GM18868 (cell line): ENCODE data around the gene ATP10A.
"Not testable (repeated sequence)": the region's sequence is repeated elsewhere in the genome, so short reads cannot be mapped to it uniquely, and the experiment has no call there.

Experiments
- ATAC-seq: cut with Tn5 transposase; IDR thresholded peaks from one replicate; pipeline ENCODE4 v1.9.1; 2021; ENCODE audit warnings: mild to moderate bottlenecking, moderate library complexity; ENCODE audit not compliant: unreplicated experiment

Gene ATP10A

DNA sequence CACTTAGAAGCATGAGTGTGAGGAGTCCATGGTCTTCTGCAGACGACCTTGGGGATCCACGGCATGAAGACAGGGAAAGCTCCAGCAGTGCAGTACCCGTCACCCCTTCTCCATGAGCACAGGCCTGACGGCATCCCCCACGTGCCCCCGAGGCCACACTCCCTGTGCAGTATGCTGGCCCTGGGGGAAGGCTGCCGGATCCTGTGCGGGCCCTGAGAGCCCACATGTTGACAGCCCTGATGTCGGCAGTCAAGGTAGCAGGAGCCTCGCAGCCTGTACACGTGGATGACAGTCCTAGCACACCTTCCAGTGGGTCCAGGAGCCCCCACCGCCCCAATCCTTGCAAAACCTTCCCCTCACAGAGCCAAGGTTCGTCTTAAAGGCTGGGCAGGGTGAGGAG, 195.3 kb downstream of the ATP10A start:
- ATAC-seq: no peak

DNA sequence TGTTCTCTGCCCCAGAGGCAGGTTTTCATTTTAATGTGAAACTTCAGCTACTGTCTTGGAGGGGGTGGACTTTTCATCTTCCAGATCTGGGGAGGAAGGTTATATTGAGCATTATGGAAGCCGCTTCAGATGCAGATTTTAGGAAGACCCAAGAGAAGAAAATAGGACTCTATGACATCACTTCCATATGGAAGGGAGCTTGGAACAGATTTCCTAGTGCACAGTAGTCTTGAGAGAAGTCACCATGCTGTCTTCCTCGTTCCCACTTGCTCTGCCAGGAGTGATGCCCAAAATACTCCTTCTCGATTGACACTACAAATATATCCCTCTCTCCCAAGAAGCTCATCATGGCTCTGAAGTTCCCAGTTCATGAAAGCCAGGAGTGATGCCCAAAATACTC, 197.2 kb downstream of the ATP10A start:
- no peak for ATAC-seq

DNA sequence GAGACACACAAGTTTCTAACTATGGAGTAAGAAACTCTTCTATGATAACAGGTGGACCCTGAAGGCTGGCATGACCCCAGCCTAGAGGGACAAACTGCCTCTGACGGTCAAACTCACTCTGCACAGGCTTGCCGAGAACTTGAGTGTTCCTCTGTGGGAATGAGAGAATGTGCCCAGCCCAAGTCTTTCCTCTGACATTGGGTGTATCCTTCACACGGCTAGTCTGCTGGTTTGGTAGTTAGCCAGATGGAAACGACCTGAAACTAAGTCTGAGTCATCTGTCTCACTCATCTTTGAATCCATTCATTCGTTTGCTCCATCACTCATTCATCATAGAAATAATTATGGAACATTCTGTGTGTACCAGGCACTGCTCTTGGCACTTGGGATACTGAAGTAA, 198.4 kb downstream of the ATP10A start:
- no peak for ATAC-seq

DNA sequence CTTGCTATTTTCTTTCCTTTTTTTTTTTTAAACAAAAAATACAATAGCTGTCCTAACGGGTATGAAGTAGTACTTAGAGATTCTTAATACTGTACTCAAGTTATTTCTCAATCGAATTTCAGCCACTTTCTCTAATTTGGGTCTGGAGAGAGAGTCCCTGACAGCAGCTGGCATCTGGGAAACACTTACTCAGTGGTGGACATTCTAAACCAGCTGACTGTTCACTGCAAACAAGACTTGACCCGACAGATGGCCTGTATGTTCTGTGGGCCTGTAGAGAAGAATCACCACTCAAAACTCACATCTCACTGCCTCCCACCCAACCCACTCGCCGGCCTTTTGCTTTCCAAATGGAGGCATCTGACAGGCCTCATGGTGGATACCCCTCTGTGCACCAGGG, 199.6 kb downstream of the ATP10A start:
- ATAC-seq: no peak

DNA sequence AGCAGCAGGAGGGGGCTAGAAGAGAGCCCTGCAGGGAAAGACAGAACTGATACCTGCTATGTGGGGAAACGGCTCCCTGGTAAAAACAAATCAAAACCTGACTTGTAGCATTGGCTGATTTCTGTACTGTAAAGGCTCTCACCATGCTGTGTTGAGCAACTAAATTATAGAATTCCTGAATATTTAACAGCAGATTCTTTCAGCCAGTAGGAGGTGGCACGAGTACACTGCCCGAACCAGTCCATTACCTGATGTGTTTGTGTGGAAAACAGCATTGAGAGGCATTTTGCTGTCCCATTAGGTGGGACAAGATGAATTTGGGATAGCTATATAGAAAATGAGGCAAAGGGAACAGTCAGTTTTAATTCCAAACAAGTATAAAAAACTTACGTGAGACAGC, 201.2 kb downstream of the ATP10A start:
- ATAC-seq: no peak

DNA sequence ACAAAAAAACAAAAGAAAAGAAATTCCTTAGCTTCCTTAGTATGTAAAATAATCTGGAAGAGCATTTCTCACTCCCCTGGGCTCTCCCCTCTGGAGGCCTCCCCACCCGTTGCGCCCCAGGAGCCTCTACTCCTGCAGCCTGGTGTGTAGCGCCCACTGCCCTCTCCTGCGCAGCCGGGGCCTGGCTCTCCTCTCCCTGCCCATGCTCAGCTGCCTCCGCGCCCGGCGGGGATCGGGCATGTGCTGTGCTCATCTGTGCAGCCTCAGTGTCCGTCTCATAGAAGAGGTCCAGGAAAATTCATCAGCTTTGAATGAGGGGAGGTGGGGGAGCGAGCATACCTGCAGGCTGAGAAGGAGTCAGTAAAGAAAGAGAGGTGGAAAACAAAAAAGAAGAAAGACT, 203.9 kb downstream of the ATP10A start:
- no peak for ATAC-seq

DNA sequence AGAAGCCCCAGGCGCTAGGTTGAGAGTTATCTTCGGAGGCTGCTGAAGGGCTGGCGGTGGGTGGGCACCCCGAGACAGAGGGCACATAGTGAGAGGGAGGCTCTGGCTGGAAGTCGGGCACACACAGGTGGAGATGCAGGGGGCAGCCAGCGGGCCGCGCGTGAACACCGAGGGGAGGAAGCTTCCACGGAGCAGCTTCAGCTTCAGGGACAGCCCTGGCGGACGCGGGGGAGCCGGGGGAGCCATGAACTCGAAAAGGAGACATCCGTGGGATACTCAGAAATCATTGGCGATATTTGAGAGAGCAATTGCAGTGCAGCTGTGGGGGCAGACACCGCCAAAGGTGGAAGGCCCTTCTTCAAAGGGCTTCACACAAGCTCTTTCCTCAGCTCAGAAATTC, 204.6 kb downstream of the ATP10A start:
- no peak for ATAC-seq

DNA sequence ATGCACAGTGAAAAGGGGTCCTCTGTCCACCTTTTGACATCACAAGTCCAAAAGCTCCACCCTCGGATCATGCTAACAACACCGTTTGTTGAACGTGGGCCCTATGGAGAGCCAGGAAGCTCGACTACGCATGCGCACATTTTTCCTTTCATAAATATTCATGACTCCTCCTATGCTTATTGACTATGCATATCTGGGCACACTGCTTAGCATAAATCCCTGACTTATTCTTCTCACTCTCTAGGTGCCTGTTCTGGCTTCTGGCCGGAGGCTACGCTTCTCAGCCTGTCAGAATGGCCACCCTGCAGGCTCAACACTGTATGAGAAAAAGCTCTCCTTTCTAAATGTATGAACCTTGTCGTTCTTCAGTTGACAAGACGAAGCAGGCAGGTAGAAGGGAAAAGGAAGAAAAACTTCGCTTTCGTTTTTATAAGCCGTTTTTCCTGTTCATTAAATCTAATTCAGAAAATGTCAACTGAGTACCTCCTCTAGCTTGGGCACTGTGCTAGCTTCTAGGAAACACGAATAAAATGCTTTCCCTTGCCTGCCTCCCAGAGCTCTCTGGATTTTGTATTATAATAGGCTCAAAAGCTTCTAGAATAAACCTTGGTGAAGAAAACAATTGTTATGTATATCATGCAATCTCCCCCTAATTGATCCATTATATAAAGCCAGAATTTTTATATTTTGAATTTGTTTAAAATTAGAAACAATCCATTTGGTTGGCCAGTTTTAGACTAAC, 207.7 kb downstream of the ATP10A start:
- no peak for ATAC-seq

DNA sequence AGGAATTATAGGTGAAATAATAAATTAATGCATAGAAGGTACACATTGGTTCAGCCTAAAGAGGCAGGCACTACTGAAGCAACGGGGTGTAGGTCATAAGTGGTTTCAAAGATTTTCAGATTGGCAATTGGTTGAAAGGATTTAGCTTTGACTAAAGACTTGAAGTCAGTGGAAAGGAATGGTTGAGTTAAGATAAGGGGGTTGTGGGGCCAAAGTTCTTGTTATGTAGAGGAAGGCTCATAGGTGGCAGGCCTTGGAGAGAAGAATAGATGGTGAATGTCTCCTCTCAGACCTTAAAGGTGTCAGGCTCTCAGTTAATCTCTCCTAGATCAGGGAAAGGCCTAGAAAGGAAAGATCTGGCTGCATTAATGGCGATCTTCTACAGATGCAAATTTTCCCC, 209.8 kb downstream of the ATP10A start:
- ATAC-seq: no peak

DNA sequence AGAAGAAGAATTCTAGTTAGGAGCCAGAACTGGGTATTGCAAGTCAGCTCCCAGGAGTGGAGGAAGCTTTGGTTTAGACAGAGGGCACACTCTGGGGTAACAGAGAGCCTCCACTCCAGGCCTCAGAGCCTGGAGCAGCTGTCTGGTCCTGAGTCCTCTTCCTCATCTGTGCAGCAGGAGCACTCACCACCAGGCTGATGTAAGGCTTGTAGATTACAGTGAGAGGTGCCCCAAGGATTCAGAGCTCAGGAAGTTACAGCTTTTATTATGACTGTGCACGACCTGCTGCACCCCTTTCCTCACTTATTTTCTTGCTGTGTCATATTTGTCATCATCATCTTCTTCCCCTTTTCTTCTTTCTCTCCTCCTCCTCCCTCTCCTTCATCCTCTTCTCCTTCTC, 210.4 kb downstream of the ATP10A start:
- no peak for ATAC-seq

DNA sequence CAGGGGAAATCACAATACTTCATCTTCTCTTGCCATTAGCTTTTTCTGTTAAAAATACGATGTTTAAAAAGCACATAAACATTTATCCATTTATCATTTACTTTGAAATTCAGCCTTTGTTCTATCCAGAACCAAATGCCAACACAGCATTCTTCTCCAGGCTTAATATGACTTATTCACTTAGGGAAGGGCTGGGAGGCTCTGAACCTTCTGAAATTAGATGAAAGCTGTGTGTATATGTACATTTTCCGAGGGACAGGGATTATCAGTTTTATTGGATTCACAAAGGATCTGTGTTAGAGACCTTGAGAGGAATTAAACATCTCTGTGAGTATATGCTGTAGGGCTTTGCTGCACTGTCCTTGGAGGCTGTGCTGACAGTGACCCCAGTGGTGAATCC, 213.7 kb downstream of the ATP10A start:
- ATAC-seq: no peak

DNA sequence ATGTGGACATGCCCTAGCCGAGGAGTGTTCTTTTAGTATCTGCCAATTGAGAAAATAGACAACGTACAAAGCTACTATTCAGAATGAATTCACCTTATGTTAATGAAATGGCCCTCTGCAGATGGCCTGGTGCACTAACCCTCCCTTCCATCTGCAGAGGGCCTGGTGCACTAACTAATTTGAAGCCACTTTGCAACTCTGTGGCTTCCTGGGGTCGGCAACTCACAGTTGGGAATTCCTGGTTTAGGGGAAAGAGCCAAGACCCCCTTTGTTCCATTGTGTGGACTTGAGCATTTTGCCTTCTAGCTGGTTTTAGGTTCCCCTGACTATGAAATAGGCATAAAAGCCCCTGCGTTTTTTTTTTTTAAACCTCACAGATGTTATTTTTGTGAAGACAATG, 220.0 kb downstream of the ATP10A start:
- no peak for ATAC-seq

DNA sequence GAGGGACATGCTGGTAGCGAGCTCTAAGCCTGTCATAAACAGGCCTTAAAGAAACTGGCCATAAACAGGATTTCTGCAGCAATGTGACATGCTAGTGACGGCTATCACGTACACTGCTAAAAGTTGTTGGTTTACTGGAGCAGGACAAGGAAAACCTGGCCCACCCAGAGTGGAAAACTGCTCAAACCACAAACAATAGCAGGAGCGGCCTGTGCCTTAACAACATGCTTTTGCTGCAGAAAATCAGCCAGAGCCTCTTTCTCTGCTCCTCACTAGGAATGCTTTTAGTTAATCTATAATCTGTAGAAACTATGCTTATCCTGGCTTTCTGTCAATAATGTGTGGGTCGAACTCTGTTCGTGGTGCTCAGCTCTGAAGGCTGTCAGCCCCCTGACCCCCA, 221.4 kb downstream of the ATP10A start:
- no peak for ATAC-seq

DNA sequence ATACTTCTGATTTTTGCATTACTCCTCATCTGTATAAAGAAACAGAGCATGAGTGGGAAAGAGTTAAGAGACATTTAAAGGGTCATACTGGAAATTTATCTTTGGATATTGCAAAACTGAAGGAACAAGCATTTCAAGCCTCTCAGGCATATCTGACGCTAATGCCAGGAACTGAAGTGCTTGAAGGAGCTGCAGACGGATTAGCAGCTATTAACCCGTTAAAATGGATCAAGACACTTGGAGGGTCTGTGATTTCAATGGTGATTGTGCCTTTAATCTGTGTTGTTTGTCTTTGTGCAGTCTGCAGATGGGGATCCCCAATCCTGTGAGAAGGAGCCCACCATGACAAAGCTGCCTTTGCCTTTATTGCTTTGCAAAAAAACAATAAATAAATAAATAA, 221.8 kb downstream of the ATP10A start:
- no peak for ATAC-seq

DNA sequence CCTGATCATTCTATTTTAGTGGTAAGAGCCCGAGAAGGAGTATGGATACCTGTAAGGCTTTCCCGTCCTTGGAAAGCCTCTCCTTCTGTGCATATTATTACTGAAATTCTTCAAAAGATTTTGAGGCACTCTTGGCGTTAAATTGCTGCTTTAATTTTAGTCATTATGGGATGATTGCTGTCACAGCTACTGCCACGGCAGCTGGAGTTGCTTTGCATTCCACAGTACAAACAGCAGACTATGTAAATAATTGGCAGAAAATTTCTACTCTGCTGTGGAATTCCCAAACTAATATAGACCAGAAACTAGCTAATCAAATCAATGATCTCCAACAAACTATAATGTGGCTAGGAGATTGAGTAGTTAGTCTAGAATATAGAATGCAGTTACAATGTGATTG, 222.2 kb downstream of the ATP10A start:
- ATAC-seq: not testable (repeated sequence)

DNA sequence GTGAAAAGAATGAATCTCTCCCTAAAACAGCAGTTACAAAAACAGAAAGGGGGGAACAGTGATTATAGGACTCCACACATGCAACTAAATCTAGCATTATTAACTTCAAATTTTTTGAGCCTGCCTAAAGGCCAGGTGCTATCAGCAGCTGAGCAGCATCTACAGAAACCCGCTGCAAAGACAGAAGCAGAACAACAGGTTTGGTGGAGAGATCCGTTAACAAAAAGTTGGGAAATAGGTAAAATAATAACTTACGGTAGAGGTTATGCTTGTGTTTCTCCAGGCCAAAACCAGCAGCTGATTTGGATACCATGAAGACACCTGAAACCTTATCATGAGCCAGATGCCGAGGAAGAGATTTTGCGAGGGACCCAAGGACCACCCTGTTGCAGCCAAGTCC, 222.7 kb downstream of the ATP10A start:
- ATAC-seq: no peak

DNA sequence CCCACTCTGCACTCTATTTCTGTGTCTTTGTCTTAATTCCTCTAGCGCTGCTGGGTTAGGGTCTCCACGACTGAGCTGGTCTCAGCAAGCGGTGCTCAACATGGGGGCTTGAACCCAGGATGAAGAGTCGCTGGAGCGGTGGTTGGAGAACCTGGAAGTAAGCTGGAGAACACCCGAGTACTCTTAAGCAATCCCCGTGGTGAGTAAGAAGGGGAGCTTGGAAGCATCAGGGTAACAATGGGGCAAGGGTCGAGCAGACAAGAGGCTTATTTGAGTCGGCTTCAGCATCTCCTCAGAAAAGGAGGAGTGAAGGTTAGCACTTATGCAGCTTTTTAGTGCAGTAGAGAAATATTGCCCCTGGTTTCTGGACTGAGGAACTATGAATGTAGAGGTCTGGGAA, 226.6 kb downstream of the ATP10A start:
- not testable (repeated sequence) for ATAC-seq

DNA sequence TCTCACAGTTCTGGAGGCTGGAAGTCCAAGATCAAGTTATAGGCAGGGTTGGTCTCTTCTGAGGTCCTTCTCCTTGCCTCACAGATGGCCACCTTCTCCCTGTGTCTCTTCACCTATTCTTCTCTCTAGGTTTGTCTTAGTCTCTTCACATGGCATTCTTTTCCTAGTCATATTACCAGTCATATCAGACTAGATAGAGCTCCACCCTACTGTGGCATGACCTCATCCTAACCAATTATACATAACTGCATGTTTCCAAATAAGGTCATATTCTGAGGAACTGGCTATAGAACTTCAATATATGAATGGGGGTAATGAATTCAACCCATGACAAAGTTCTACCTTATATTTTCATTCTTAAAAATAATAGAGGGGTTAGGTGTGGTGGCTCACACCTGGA, 227.9 kb downstream of the ATP10A start:
- ATAC-seq: no peak

DNA sequence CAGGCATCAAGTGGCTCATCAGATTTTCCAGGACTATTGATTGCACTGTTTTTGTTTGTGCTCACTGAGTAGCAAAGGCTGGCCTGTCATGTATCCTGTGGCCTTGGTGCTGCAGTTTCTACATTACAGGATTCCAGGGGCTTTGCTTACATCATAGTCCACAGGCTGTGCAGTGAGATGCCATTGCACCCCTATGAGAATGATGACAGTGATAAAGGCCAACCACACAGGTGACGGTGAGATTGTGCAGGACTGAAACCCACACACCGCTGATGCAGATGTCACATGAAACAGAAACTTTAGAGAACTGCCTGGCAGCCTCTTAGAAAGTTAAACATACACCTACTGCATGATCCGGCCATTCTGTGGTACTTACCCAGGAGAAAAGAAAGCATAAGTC, 229.3 kb downstream of the ATP10A start:
- ATAC-seq: no peak

DNA sequence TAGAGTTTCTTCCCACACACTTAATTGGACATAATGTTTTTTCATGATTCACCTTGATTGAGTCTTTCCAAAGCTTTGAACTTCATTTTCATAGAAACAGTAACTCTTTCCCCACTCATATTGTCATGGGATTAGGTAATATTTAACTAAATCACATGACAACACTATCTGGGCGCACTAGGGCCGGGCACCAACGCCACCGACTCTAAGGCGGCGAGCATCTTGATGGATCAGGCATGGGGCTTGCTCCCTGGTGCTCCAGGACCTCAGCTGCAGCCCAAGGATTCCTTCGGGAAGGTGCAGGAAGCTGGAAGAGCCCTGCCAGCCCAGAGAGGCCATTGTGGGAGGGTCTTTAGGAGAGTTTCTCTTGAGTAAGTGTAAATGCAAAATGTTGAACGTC, 231.2 kb downstream of the ATP10A start:
- ATAC-seq: no peak
